OCI-LY3 (cell line): ENCODE data around the gene DBF4B.
"Not testable (repeated sequence)": the region's sequence is repeated elsewhere in the genome, so short reads cannot be mapped to it uniquely, and the experiment has no call there.

ENCODE experiments used
- H2AFZ ChIP-seq: fragments of 200-600, 300-600 bp; shearing (Covaris generic); 2 replicates; pipeline ENCODE4 v1.6.0; 2014; ENCODE audit warnings: antibody characterized with exemption, low read depth, low read length
- H3K27ac ChIP-seq: fragments of 200-600, 300-600 bp; sonication (generic); 2 replicates; pipeline ENCODE4 v1.5.1; 2014; ENCODE audit warnings: mild to moderate bottlenecking, low read length, moderate library complexity, mixed read lengths
- H3K27me3 ChIP-seq: fragments of 200-600, 300-600 bp; sonication (generic); 2 replicates; pipeline ENCODE4 v1.6.1; 2014; ENCODE audit warnings: low read depth, low read length, mixed read lengths
- H3K36me3 ChIP-seq: fragments of 200-600, 300-600 bp; sonication (generic); replicated peaks from 2 replicates; pipeline ENCODE3; 2014; ENCODE audit warnings: low read depth, low read length, mixed read lengths
- H3K4me1 ChIP-seq: fragments of 300-600, 200-600 bp; sonication (generic); 2 replicates; pipeline ENCODE4 v1.6.1; 2014; ENCODE audit warnings: low read length, mixed read lengths
- H3K4me2 ChIP-seq: fragments of 200-600, 300-600 bp; sonication (generic); 2 replicates; pipeline ENCODE4 v1.6.1; 2014; ENCODE audit warnings: low read length, mixed read lengths
- H3K4me3 ChIP-seq: fragments of 300-600, 200-600 bp; sonication (generic); 2 replicates; pipeline ENCODE4 v1.5.1; 2014; ENCODE audit warnings: antibody characterized with exemption, mild to moderate bottlenecking, low read length, moderate library complexity
- H3K79me2 ChIP-seq: fragments of 300-600, 200-600 bp; shearing (Covaris generic); 2 replicates; pipeline ENCODE4 v1.6.1; 2014; ENCODE audit warnings: mild to moderate bottlenecking, low read length, mixed read lengths
- H3K9ac ChIP-seq: fragments of 300-600, 200-600 bp; shearing (Covaris generic); 2 replicates; pipeline ENCODE4 v1.6.0; 2014; ENCODE audit warnings: mild to moderate bottlenecking, low read length, moderate library complexity
- H3K9me3 ChIP-seq: fragments of 200-600, 300-600 bp; shearing (Covaris generic); 2 replicates; pipeline ENCODE4 v1.6.1; 2014; ENCODE audit warnings: low read length, mixed read lengths; ENCODE audit not compliant: insufficient read depth
- H4K20me1 ChIP-seq: fragments of 200-600, 300-600 bp; sonication (generic); 2 replicates; pipeline ENCODE4 v1.6.1; 2016; ENCODE audit warnings: low read length, mixed read lengths; ENCODE audit not compliant: insufficient read depth
- EZH2phosphoT487 ChIP-seq: fragments of 200-600 bp; shearing (Covaris generic); IDR thresholded peaks from 2 replicates; pipeline ENCODE4 v1.6.1; 2018; ENCODE audit warnings: antibody characterized with exemption, mixed run types, low read depth
- TF ChIP-seq, protein P1 (sequence below): fragments of 200-600, 300-600 bp; sonication (generic); IDR thresholded peaks from 2 replicates; pipeline ENCODE4 v1.5.1; 2014; ENCODE audit warnings: antibody characterized with exemption, low read length, low read depth

DBF4B gene

DNA sequence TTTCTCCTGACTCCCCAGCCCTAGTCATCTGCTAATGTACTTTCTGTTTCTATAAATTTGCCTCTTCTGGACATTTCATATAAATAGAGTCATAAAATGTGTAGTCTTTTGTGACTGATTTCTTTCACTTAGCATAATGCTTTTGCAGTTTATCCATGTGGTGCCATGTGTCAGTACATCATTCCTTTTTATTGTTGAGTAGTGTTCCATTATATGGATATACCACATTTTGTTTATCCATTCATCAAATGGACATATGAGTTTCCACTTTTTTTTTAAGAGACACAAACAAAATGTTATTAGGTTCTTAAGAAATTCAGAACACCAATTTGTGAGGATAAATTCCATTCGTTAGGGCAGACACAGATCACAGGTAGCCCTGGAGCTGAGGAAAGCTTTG, 11.0 kb downstream of the DBF4B start:
- no peaks in the 10 kb centered on the region for H3K4me1 ChIP-seq
- H3K4me2 ChIP-seq, result no peak overlapping the region
- no peaks in the 10 kb centered on the region for H3K79me2 ChIP-seq
- no peaks in the 10 kb centered on the region for H3K27me3 ChIP-seq
- no peak overlapping the region for H3K4me3 ChIP-seq
- H3K9ac ChIP-seq, result no peak overlapping the region
- no peak overlapping the region for H2AFZ ChIP-seq
- H3K27ac ChIP-seq, result no peak overlapping the region
- H3K36me3 ChIP-seq, result peaks cover 16% of the 10 kb centered on the region
- no peaks in the 10 kb centered on the region for H3K9me3 ChIP-seq
- H4K20me1 ChIP-seq, result no peaks in the 10 kb centered on the region
- TF ChIP-seq, protein P1, sequence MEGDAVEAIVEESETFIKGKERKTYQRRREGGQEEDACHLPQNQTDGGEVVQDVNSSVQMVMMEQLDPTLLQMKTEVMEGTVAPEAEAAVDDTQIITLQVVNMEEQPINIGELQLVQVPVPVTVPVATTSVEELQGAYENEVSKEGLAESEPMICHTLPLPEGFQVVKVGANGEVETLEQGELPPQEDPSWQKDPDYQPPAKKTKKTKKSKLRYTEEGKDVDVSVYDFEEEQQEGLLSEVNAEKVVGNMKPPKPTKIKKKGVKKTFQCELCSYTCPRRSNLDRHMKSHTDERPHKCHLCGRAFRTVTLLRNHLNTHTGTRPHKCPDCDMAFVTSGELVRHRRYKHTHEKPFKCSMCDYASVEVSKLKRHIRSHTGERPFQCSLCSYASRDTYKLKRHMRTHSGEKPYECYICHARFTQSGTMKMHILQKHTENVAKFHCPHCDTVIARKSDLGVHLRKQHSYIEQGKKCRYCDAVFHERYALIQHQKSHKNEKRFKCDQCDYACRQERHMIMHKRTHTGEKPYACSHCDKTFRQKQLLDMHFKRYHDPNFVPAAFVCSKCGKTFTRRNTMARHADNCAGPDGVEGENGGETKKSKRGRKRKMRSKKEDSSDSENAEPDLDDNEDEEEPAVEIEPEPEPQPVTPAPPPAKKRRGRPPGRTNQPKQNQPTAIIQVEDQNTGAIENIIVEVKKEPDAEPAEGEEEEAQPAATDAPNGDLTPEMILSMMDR, result no peak
- no peak for TF ChIP-seq EZH2phosphoT487

GRCh38 chr17:44722254-44722653, 13.8 kb downstream of the DBF4B start:
- H3K4me3 ChIP-seq, result no peak overlapping the region
- peaks cover 14% of the 10 kb centered on the region for H3K36me3 ChIP-seq
- TF ChIP-seq, protein P1, result no peak
- TF ChIP-seq EZH2phosphoT487, result no peak
- H3K9ac ChIP-seq, result no peak overlapping the region
- H2AFZ ChIP-seq, result no peak overlapping the region
- no peaks in the 10 kb centered on the region for H3K4me1 ChIP-seq
- no peak overlapping the region for H3K27ac ChIP-seq
- H3K27me3 ChIP-seq, result no peaks in the 10 kb centered on the region
- H4K20me1 ChIP-seq, result no peaks in the 10 kb centered on the region
- H3K79me2 ChIP-seq, result no peaks in the 10 kb centered on the region
- no peaks in the 10 kb centered on the region for H3K9me3 ChIP-seq
- H3K4me2 ChIP-seq, result no peak overlapping the region

- not testable (repeated sequence) for H3K4me3 ChIP-seq, H3K79me2 ChIP-seq, H3K27me3 ChIP-seq, H2AFZ ChIP-seq, H3K4me2 ChIP-seq, H3K9me3 ChIP-seq, H4K20me1 ChIP-seq, H3K9ac ChIP-seq, H3K27ac ChIP-seq, H3K4me1 ChIP-seq
- peaks cover 22% of the 10 kb centered on the region for H3K36me3 ChIP-seq
Measured at GRCh38 chr17:44726121-44726520, 17.7 kb downstream of the DBF4B start.

DNA sequence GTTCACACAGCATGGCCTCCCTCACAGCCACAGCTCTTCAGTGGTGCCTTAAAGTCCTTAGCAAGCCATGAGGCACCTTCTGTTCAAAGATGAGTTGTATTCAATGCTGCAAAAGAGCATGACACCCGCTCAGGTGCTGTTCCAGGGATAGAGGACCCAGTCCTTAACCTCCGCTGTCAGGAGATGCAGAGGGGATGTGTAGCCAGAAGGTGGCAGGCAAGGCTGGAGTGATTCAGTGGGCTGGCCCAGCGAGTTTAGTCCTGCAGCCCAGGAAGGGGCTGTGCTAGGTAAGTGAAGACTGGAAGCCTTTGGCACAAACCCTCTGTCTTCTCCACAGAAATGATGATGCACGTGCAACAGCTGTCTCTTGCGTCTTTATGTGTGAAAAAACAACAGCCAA, 25.3 kb downstream of the DBF4B start:
- peaks cover 21% of the 10 kb centered on the region for H3K4me1 ChIP-seq
- H3K9me3 ChIP-seq, result no peaks in the 10 kb centered on the region
- H3K27ac ChIP-seq, result peak overlapping the region; percentile 23; the same call in 1 of the 2 replicates

More for the DNA sequence above, 25.3 kb downstream of the DBF4B start:
- H3K4me3 ChIP-seq, result no peak overlapping the region
- H3K4me2 ChIP-seq, result no peak overlapping the region
- no peaks in the 10 kb centered on the region for H3K27me3 ChIP-seq
- H4K20me1 ChIP-seq, result no peaks in the 10 kb centered on the region
- H3K9ac ChIP-seq, result no peak overlapping the region
- no peaks in the 10 kb centered on the region for H3K79me2 ChIP-seq
- TF ChIP-seq EZH2phosphoT487, result no peak
- TF ChIP-seq, protein P1, result peak; percentile 70
- peaks cover 23% of the 10 kb centered on the region for H3K36me3 ChIP-seq
- H2AFZ ChIP-seq, result no peak overlapping the region
